Psoas muscle (tissue), 8 donors: ENCODE data around the gene PKNOX1. TPM values are rescaled to one million over a fixed set of nuclear protein-coding genes. Genes with fewer than 3 reads are reported as not detected.
"Not testable (repeated sequence)": the region's sequence is repeated elsewhere in the genome, so short reads cannot be mapped to it uniquely, and the experiment has no call there.

ENCODE experiments used
- ATAC-seq, 4 donors: fragments of 200-7000 bp; cut with Tn5 transposase; one replicate each; pipeline ENCODE4 v1.9.1; 2020; ENCODE audit warnings: moderate library complexity in 3 of 4, mild to moderate bottlenecking in 2 of 4
- DNase-seq, 2 donors: peaks; one replicate each; pipeline ENCODE4 v3.0.0-alpha.2; 2020
- H3K27ac ChIP-seq: fragments of 200-600 bp; one replicate; pipeline ENCODE4 v1.8.0; 2022
- H3K27me3 ChIP-seq, 3 donors: fragments of 200-600 bp in 1 of 3; one replicate each; pipeline versions ENCODE4 v1.6.1 to v1.8.0; 2013 to 2022; ENCODE audit warnings: low read length in 2 of 3, mild to moderate bottlenecking in 2 of 3, moderate library complexity in 1 of 3; ENCODE audit not compliant: insufficient read depth in 3 of 3
- H3K36me3 ChIP-seq, 2 donors: fragments of 200-600 bp in 1 of 2; one replicate each; pipeline versions ENCODE4 v1.6.1 to v1.8.0; 2013 to 2022; ENCODE audit warnings: low read depth in 1 of 2, mild to moderate bottlenecking in 1 of 2, moderate library complexity in 1 of 2; ENCODE audit not compliant: insufficient read depth in 1 of 2
- H3K4me1 ChIP-seq: fragments of 200-600 bp; one replicate; pipeline ENCODE4 v1.8.0; 2022
- H3K4me3 ChIP-seq: fragments of 200-600 bp; one replicate; pipeline ENCODE4 v1.8.0; 2022; ENCODE audit warnings: mild to moderate bottlenecking
- H3K9me3 ChIP-seq: fragments of 200-600 bp; one replicate; pipeline ENCODE4 v1.8.0; 2022
- WGBS, 3 donors: extraction: QIAGEN DNeasy Blood & Tissue Kit; methylation state at CpG; one replicate each; pipeline versions ENCODE4 v1.1.6 to v1.1.7; 2013; 5-methylcytosine and 5-hydroxymethylcytosine counted together
- intact Hi-C, 2 donors: fragments of 100-400 bp; cut with DNase I; formaldehyde crosslinking; loops; one replicate each; pipeline versions ENCODE4 v1.11.0 to v1.14.2; 2022
- polyA plus RNA-seq, 3 donors: library from polyadenylated mRNA; stranded (reverse); fragments of 200-250 nt; gene quantifications; one replicate each; pipeline ENCODE4 v1.2.3, GENCODE V29; 2013
- total RNA-seq, 4 donors: library from RNA; stranded (reverse); fragmentation: NEBNext Ultra II Directional in 2 of 4; extraction: Animal tissue kit (Norgen Biotek cat#: 25700) in 2 of 4; gene quantifications; one replicate each; pipeline versions ENCODE4 v1.2.1 to v1.2.4, GENCODE V29; 2021 to 2023
- donor health status: healthy with polysubstance abuse.
- donor health status: DM: no; HTN: no; CAD: no; lungs with moderate emphysema.
- donor health status: Bipolar disorder and iron deficiency.
- donor health status: healthy.
- donor health status: DM: yes; HTN: yes; CAD: no.
- donor health status: DM: no; HTN: no; CAD: no.
- donor health status: DM: no; HTN: no; CAD: no.
- donor health status: DM: yes; HTN: yes; CAD: no.

PKNOX1 gene
- total and polyA plus RNA-seq, 7 donors = 6.0 to 14.7 (median 12.1) TPM

DNA sequence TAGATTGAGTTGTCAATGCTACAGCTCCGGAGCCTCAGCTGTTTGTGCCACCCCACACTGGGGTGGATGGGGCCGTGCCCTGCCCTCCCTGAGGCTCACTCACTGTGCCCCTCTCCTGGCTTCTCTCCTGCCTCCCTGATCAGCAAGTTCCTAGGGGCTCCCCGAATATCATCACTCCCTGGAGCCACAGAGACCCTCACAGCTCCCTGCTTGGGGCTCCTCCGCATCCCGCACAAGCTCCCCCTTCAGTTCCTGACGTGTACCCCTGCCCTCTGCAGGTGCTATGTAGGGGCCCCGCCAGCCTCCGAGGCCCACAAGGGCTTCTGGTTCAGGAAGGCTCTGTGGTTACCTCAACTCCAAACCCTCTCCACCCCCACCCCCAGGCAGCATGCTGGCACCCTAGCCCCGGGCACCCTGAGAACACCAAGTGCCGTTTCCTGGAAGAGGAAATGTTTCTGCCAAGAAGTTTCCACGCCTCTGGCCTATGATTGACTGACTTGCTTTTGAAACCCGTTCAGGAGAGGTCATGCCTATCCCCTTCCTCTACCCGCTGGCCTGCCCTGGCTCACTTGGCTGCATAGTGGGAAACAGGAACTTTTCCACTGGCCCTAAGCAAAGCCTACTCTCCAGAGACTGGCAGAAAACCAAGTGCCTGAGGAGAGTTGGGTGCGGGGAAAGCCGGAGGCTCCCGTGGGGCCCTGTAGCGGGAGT lies 71.0 kb downstream of the PKNOX1 start:
- H3K9me3 ChIP-seq, DNase-seq, H3K27me3 ChIP-seq, H3K36me3 ChIP-seq, intact Hi-C loops, H3K4me1 ChIP-seq, H3K27ac ChIP-seq, H3K4me3 ChIP-seq: not testable (repeated sequence)
- peak; percentile 42 to 62 (median 60) for ATAC-seq
- 17 to 70% (median 31%) methylated on average over 2 to 8 of the region's 17 CpGs for WGBS, 3 donors

DNA sequence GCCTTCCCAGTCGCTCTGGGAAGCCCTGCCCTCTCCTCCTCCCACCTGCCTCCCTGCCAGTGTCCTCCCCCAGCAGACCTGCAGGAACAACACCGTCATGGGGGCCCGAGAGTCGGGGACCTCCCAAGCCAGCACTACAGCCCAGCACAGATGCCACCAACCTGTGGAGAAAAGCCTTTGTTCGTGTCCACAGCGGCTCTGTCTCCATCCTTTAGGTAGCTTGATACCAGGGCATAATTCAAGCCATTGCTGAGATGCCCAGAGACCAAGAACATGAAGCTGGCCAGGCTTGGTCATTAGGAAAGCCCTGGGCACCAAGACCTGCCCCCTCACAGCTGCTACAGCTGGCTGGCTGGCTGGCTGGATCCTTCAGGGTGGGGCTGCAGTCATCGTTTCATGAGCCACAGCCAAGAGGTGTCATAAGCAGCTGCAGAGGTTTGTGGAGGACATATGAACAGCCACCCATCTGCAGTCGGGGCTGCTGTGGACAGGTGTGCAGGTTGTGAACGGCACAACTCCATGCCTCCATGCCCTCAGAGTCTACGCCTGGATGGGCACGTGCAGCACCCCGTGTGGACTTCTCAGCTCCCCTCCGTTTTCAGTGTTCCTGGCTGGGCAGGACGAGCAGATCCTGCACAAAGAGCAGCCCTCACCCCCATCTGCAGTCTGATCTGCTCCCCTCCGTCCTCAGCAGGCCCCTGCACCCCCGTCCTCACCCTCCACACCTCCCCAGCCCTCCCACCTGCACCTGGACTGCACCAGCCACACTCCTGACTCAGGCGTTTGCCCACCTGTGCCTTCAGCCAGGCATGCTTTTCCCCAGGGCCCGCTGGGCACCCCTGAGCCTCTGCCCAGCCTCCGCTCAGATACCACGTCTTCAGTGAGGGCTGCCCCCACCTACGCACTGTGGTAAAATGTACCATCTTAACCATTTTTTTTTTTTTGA lies 71.8 kb downstream of the PKNOX1 start:
- intact Hi-C loops, H3K9me3 ChIP-seq, H3K27me3 ChIP-seq, H3K4me1 ChIP-seq, H3K4me3 ChIP-seq, H3K36me3 ChIP-seq, H3K27ac ChIP-seq: not testable (repeated sequence)
- peak in 1 of 2 donors; percentile 50 for DNase-seq
- WGBS, 3 donors = 25 to 29% (median 26%) methylated on average over 10 to 18 of the region's 21 CpGs
- ATAC-seq = peak; percentile 69 to 88 (median 84)

DNA sequence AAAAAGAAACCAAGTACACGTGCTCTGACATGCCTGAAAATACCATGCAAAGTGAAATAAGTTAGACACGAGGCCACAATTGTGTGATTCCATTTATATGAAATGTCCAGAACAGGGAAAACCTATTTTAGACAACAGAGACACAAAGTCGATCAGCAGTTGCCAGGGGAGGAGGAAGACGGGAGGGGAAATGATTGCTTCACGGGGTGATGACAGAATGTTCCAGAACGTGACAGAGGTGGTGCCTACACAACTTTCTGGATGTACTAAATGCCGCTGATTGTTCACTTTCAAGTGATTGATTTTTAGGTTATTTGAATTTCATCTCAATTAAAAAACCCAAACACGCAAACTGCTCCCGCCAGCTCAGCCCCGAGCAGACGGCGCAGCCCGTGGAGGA lies 78.8 kb downstream of the PKNOX1 start:
- ATAC-seq, DNase-seq, H3K27ac ChIP-seq, intact Hi-C loops, H3K4me1 ChIP-seq, H3K4me3 ChIP-seq, H3K36me3 ChIP-seq, H3K27me3 ChIP-seq, H3K9me3 ChIP-seq: not testable (repeated sequence)
- WGBS, 3 donors = no CpG with 5 or more reads among the region's 13 CpGs

DNA sequence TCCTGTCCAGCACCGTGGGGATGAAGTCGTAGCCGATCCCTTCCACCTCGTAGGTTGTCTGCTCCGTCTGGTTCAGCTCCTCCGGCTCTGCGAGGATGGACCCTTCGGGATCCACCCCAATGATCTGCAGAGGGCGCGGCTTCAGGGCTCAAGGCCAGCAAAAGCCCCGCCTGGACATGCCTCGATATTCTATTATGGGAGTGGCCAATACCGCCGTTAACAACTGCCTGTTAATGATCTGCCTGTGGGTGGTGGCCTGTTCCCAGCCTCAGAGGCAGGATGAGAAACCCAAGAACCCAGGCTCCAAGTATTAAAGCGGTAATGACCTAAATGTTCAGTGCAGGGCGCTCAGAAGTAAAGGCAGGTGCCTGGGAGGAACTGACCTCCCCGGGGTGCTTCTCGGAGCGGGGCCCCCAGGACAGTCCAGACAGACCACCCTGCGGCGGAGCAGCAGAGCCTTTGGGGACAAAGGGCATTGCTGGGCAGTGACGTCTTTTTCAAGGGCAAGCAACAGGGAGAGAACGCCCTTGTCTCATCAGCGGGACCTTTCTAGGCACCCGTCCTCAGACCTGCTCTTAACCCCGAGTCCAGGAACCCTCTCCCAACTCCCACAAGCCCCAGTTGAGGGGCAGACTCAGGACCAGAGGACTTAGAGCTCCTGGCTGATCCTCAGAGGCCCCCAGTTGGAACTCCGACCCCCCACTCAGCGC lies 88.7 kb downstream of the PKNOX1 start:
- H3K27ac ChIP-seq, ATAC-seq, H3K9me3 ChIP-seq, H3K4me1 ChIP-seq, intact Hi-C loops, DNase-seq, H3K4me3 ChIP-seq, H3K36me3 ChIP-seq, H3K27me3 ChIP-seq: not testable (repeated sequence)
- WGBS, 3 donors = 78 to 83% methylated on average over 2 of the region's 28 CpGs; no CpG with 5 or more reads in 1 of the 3 donors

DNA sequence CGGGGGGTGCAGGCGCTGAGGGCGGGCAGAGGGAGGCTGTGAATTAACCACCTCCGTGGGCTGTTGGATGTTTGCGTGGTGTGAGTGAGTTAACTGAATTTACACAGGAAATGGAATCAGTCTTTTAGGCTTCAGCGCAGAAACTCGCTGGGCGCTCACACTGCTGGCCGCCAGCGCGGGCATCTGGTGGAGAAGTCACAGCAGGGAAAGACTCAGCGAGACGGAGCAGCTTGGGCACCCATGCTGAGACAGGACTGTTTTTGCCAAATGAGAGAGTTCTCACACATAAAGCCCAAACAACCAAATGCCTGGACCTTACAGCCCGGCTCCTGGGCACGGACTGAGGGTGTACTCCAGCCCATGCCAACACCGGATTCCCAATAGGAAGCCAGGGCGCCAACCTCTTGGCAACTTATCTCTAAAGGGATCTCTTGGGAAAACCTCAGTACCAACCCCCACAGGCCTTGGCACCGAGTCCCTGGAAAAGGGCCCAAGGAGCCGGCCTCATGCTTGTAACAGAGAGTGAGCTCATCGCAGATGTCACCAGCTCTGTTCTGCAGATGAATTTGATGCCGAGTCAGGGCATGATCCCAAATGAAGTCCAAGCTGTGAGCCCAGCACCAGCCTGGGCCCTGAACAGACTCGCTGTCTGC lies 90.0 kb downstream of the PKNOX1 start:
- ATAC-seq = peak; percentile 85 to 92 (median 90)
- H3K36me3 ChIP-seq, H3K27me3 ChIP-seq, H3K4me3 ChIP-seq, H3K27ac ChIP-seq, DNase-seq, H3K9me3 ChIP-seq, H3K4me1 ChIP-seq, intact Hi-C loops: not testable (repeated sequence)
- no CpG with 5 or more reads among the region's 22 CpGs for WGBS, 3 donors

DNA sequence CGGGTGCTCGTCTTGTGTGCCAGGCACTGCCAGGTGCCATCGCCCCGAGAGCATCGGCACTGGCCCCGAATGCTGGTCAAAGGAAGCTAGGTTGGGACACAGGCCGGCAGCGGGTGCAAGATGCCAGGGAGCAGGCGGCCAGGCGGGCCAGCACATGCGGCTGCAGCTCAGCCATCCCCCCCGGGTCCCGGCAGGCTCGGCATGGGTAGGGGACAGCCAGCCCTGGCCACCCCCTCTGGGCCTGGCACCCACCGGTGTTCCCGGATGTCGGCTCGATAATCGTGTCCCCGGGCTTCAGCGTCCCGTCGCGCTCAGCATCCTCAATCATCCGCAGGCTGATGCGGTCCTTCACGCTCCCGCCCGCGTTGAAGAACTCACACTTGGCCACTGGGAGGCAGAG lies 91.6 kb downstream of the PKNOX1 start:
- WGBS, 3 donors = 42 to 80% (median 62%) methylated on average over 1 to 12 of the region's 30 CpGs
- ATAC-seq = not testable (repeated sequence)

DNA sequence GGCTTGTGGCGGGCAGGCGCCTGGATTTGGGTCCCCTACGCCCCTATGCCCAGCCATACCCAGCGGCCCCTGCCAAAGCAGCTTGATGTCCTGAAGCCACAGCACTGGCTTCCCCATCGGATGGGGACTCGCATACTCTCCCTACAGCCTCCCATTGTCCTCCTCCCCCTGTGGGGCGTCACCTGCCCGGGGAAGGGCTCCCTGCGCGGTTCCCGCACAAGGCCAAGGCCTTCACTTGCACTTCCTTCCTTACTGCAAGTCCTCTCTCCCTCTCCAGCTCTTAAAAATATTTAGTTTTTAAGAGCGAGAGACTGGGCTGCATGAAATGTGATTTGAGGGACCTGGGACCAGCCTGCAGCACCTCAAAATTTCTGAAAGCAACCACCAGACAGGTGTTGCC lies 92.3 kb downstream of the PKNOX1 start:
- ATAC-seq, H3K4me3 ChIP-seq, H3K9me3 ChIP-seq, H3K4me1 ChIP-seq, intact Hi-C loops, H3K27me3 ChIP-seq, H3K36me3 ChIP-seq, H3K27ac ChIP-seq: not testable (repeated sequence)
- WGBS, 3 donors = 67 to 100% (median 80%) methylated on average over 1 to 8 of the region's 12 CpGs
- DNase-seq = peak in 1 of 2 donors; percentile 32

More for the DNA sequence above, 91.6 kb downstream of the PKNOX1 start:
- H3K9me3 ChIP-seq, intact Hi-C loops, H3K4me1 ChIP-seq, H3K4me3 ChIP-seq, H3K27me3 ChIP-seq, DNase-seq, H3K36me3 ChIP-seq, H3K27ac ChIP-seq: not testable (repeated sequence)

DNA sequence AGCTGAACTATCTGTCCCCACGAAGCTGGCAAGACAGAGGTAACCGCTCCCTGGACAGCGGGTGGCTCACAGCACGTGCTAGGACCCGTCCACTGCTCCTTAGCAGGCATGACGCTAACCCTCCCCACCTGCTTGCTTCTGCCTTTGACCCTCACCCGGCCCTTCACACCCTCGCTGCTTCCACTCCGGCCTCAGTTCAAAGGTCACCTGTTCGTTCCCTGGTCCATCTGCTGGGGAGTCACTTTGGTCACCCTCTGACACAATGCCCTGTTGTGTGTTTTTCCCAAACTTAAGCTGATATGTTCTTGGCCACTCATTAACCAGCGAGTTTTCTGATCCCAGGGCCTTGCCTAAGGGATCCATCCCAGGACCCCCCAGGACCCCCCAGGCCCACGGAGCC lies 93.7 kb downstream of the PKNOX1 start:
- intact Hi-C loops, H3K4me1 ChIP-seq, H3K36me3 ChIP-seq, H3K4me3 ChIP-seq, ATAC-seq, H3K27ac ChIP-seq, H3K9me3 ChIP-seq, H3K27me3 ChIP-seq: not testable (repeated sequence)
- WGBS, 3 donors = 83 to 88% (median 84%) methylated on average over 2 to 4 of the region's 12 CpGs
- peak in 1 of 2 donors; percentile 9 for DNase-seq

DNA sequence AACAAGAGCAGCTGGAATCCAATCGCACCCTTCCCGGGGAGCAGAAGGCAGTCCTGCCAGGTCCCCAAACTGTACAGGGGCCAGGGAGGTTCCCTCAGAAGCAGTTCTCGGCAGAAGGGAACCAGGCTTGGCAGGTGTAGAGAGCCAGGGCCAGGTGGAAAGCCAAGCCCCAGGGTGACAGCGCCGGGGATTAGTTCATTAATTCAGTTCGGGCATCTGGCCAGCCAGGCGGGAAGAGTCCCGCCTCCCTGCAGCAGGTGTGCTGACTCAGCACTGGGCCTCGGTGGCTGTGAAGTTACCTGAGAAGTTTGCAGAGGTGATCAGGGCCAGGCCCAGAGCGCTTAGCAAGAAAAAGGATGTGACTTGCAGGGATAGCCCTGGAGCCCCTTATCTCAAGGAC lies 95.3 kb downstream of the PKNOX1 start:
- H3K36me3 ChIP-seq, H3K4me1 ChIP-seq, H3K27me3 ChIP-seq, H3K9me3 ChIP-seq, H3K27ac ChIP-seq, DNase-seq, ATAC-seq, H3K4me3 ChIP-seq, intact Hi-C loops: not testable (repeated sequence)
- 100% methylated on average over 1 of the region's 10 CpGs; no CpG with 5 or more reads in 2 of the 3 donors for WGBS, 3 donors

DNA sequence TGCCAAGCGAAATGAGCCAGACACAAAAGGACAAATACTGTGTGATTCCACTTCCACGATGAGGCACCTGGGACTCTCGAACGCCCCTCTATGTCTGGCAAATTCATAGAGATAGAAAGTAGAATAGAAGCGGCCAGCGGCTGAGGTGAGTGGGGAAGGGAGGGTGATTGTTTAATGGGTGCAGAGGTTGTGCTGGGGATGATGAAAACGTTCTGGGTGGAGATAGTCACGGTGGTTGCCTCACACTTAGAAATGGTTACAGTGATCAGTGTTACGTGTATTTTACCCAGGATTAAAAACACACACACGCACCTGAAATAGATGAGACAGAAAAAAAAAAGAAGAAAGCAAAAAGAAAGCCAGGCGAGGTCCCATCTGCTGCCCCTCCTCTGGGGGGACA lies 98.4 kb downstream of the PKNOX1 start:
- H3K27me3 ChIP-seq, H3K27ac ChIP-seq, H3K36me3 ChIP-seq, DNase-seq, ATAC-seq, H3K4me1 ChIP-seq, H3K9me3 ChIP-seq, intact Hi-C loops, H3K4me3 ChIP-seq: not testable (repeated sequence)
- WGBS, 3 donors = no CpG with 5 or more reads among the region's 11 CpGs
